ENCODE results near the gene NUCB1. TPM values are rescaled to one million over a fixed set of nuclear protein-coding genes. Genes with fewer than 3 reads are reported as not detected.

NUCB1 gene
- total RNA-seq, 2 experiments from 2014 or later: 102 to 114 TPM

GRCh38 chr19:48946463-48947257, 46.5 kb downstream of the NUCB1 start:
- H3K27me3 Mint-ChIP-seq: no peaks in the 10 kb centered on the region
- no peak for TF ChIP-seq CTCF (IDR thresholded peaks at IDR 0.05)
- intact Hi-C loops (cut with micrococcal nuclease): no loop called here
- peaks cover 2% of the 10 kb centered on the region for H3K9me3 Mint-ChIP-seq
- no peak overlapping the region for H3K27ac Mint-ChIP-seq
- POLR2A ChIA-PET: interaction anchor here (0.6 to 1.5 kb wide), 2 partner anchors 12 to 14 kb away, joined by 3 read pairs; partner anchors contain the start of gene DHDH
- ATAC-seq (no peak), DNase-seq (no peak)
- CTCF ChIA-PET: no interaction called here
- no peaks in the 10 kb centered on the region for H3K4me1 Mint-ChIP-seq (ENCODE audit: low read depth)
- H3K4me3 Mint-ChIP-seq: no peak overlapping the region
- no peaks in the 10 kb centered on the region for H3K36me3 Mint-ChIP-seq (ENCODE audit: low read depth)

GRCh38 chr19:48947258-48947542, 47.1 kb downstream of the NUCB1 start:
- TF ChIP-seq CTCF (IDR thresholded peaks at IDR 0.05): no peak
- Mint-ChIP-seq H3K36me3 (ENCODE audit: low read depth) (no peaks in the 10 kb centered on the region), H3K9me3 (peaks cover 2% of the 10 kb centered on the region), H3K27me3 (no peaks in the 10 kb centered on the region), H3K4me3 (no peak overlapping the region), H3K4me1 (ENCODE audit: low read depth) (no peaks in the 10 kb centered on the region), H3K27ac (no peak overlapping the region)
- intact Hi-C loops (cut with micrococcal nuclease): no loop called here
- CTCF ChIA-PET: no interaction called here
- POLR2A ChIA-PET: interaction anchor here (1.5 kb wide), 1 partner anchor 12 kb away, joined by 3 read pairs; no protein-coding TSS in a partner anchor
- ATAC-seq (no peak), DNase-seq (no peak)

- no peaks in the 10 kb centered on the region for H3K36me3 Mint-ChIP-seq (ENCODE audit: low read depth)
- H3K4me1 Mint-ChIP-seq (ENCODE audit: low read depth): peaks cover 4% of the 10 kb centered on the region
- DNase-seq (no peak), ATAC-seq (no peak)
- H3K27me3 Mint-ChIP-seq: no peaks in the 10 kb centered on the region
- intact Hi-C loops (cut with micrococcal nuclease): no loop called here
- CTCF ChIA-PET: interaction anchor here (1.4 kb wide), 1 partner anchor 21 kb away, joined by 4 read pairs; no protein-coding TSS in a partner anchor
- peaks cover 2% of the 10 kb centered on the region for H3K9me3 Mint-ChIP-seq
- POLR2A ChIA-PET: no interaction called here
- H3K27ac Mint-ChIP-seq: no peak overlapping the region
- TF ChIP-seq CTCF (IDR thresholded peaks at IDR 0.05): no peak
- no peak overlapping the region for H3K4me3 Mint-ChIP-seq
Observed at GRCh38 chr19:48950159-48950558, 50.0 kb downstream of the NUCB1 start.

- Mint-ChIP-seq H3K36me3 (ENCODE audit: low read depth) (peaks cover 8% of the 10 kb centered on the region), H3K4me3 (no peak overlapping the region), H3K4me1 (ENCODE audit: low read depth) (peaks cover 12% of the 10 kb centered on the region), H3K27ac (no peak overlapping the region), H3K9me3 (peaks cover 2% of the 10 kb centered on the region), H3K27me3 (no peaks in the 10 kb centered on the region)
- CTCF ChIA-PET: interaction anchor here (1.5 kb wide), 1 partner anchor 20 kb away, joined by 5 read pairs; no protein-coding TSS in a partner anchor
- POLR2A ChIA-PET: no interaction called here
- intact Hi-C loops (cut with micrococcal nuclease): no loop called here
- DNase-seq (no peak), ATAC-seq (no peak)
- no peak for TF ChIP-seq CTCF (IDR thresholded peaks at IDR 0.05)
Observed at GRCh38 chr19:48950830-48951519, 50.9 kb downstream of the NUCB1 start.

- peaks cover 25% of the 10 kb centered on the region for H3K4me1 Mint-ChIP-seq (ENCODE audit: low read depth)
- DNase-seq (no peak), ATAC-seq (no peak)
- intact Hi-C loops (cut with micrococcal nuclease): no loop called here
- H3K27ac Mint-ChIP-seq: no peak overlapping the region
- peaks cover 26% of the 10 kb centered on the region for H3K36me3 Mint-ChIP-seq (ENCODE audit: low read depth)
- TF ChIP-seq CTCF (IDR thresholded peaks at IDR 0.05): no peak
- ChIA-PET CTCF (interaction anchor here (0.8 to 2.5 kb wide), 3 partner anchors 17 to 111 kb away, joined by 3 to 11 read pairs (median 6); partner anchors contain the start of genes GYS1 and RUVBL2), POLR2A (interaction anchor here (1.3 to 3.5 kb wide), 3 partner anchors 9 to 52 kb away, joined by 3 to 38 read pairs (median 6); partner anchors contain the start of gene FTL)
- H3K27me3 Mint-ChIP-seq: no peaks in the 10 kb centered on the region
- no peak overlapping the region for H3K4me3 Mint-ChIP-seq
- H3K9me3 Mint-ChIP-seq: no peaks in the 10 kb centered on the region
Observed at GRCh38 chr19:48953141-48953540, 53.0 kb downstream of the NUCB1 start.
